ENCODE measurements around the gene TMEM62.

TMEM62 gene

GRCh38 chr15:43133430-43134156 is at the start of gene TMEM62:
Gene TMEM62, plus strand, starts transcription at chr15:43133586. Its CDS starts 217 bp downstream, at chr15:43133803.
- FAIRE-seq = peak; percentile 96
- peak; percentile 94 for DNase-seq (ENCODE audit: extremely low spot score, insufficient read length, low read depth)

GRCh38 chr15:43085921-43086320 is 47.5 kb upstream of the TMEM62 start:
- DNase-seq (ENCODE audit: extremely low spot score, insufficient read length, low read depth) (no peak), FAIRE-seq (no peak)

- no peak for DNase-seq (ENCODE audit: extremely low spot score, insufficient read length, low read depth)
- no peak for FAIRE-seq
Measured at GRCh38 chr15:43086551-43086950, 46.8 kb upstream of the TMEM62 start.

- DNase-seq (ENCODE audit: extremely low spot score, insufficient read length, low read depth) (no peak), FAIRE-seq (no peak)
Measured at GRCh38 chr15:43091859-43092258, 41.5 kb upstream of the TMEM62 start.

- FAIRE-seq (no peak), DNase-seq (ENCODE audit: extremely low spot score, insufficient read length, low read depth) (no peak)
Measured at GRCh38 chr15:43093026-43093425, 40.4 kb upstream of the TMEM62 start.

- FAIRE-seq = no peak
Measured at GRCh38 chr15:43094416-43095030, 38.9 kb upstream of the TMEM62 start.

GRCh38 chr15:43095243-43095642 is 38.1 kb upstream of the TMEM62 start:
- FAIRE-seq = no peak
- DNase-seq (ENCODE audit: extremely low spot score, insufficient read length, low read depth) = no peak

More at GRCh38 chr15:43094416-43095030, 38.9 kb upstream of the TMEM62 start:
- no peak for DNase-seq (ENCODE audit: extremely low spot score, insufficient read length, low read depth)

GRCh38 chr15:43095708-43096347 is 37.6 kb upstream of the TMEM62 start:
- no peak for DNase-seq (ENCODE audit: extremely low spot score, insufficient read length, low read depth)
- FAIRE-seq = no peak

- no peak for FAIRE-seq
Measured at GRCh38 chr15:43096411-43096810, 37.0 kb upstream of the TMEM62 start.

GRCh38 chr15:43099105-43099845 is 34.1 kb upstream of the TMEM62 start:
- no peak for FAIRE-seq
- DNase-seq (ENCODE audit: extremely low spot score, insufficient read length, low read depth) = no peak

More at GRCh38 chr15:43096411-43096810, 37.0 kb upstream of the TMEM62 start:
- no peak for DNase-seq (ENCODE audit: extremely low spot score, insufficient read length, low read depth)

GRCh38 chr15:43100971-43101370 is 32.4 kb upstream of the TMEM62 start:
- FAIRE-seq (no peak), DNase-seq (ENCODE audit: extremely low spot score, insufficient read length, low read depth) (no peak)

GRCh38 chr15:43102187-43102586 is 31.2 kb upstream of the TMEM62 start:
- DNase-seq (ENCODE audit: extremely low spot score, insufficient read length, low read depth) = no peak
- no peak for FAIRE-seq

GRCh38 chr15:43103907-43104306 is 29.5 kb upstream of the TMEM62 start:
- DNase-seq (ENCODE audit: extremely low spot score, insufficient read length, low read depth) = no peak
- FAIRE-seq = no peak

GRCh38 chr15:43104426-43104825 is 29.0 kb upstream of the TMEM62 start:
- FAIRE-seq = no peak
- no peak for DNase-seq (ENCODE audit: extremely low spot score, insufficient read length, low read depth)

GRCh38 chr15:43105077-43105736 is 28.2 kb upstream of the TMEM62 start:
- FAIRE-seq (no peak), DNase-seq (ENCODE audit: extremely low spot score, insufficient read length, low read depth) (no peak)

GRCh38 chr15:43105778-43106485 is 27.5 kb upstream of the TMEM62 start, which contains the start of gene UBR1:
Gene UBR1, minus strand, starts transcription at chr15:43106038. Its CDS starts 16 bp downstream, at chr15:43106022.
- FAIRE-seq (peak; percentile 91), DNase-seq (ENCODE audit: extremely low spot score, insufficient read length, low read depth) (peak; percentile 82)

GRCh38 chr15:43106486-43106829 is 26.9 kb upstream of the TMEM62 start:
- DNase-seq (ENCODE audit: extremely low spot score, insufficient read length, low read depth) = no peak
- FAIRE-seq = no peak

- no peak for FAIRE-seq
- no peak for DNase-seq (ENCODE audit: extremely low spot score, insufficient read length, low read depth)
Measured at GRCh38 chr15:43107751-43108150, 25.6 kb upstream of the TMEM62 start.

GRCh38 chr15:43111354-43111753 is 22.0 kb upstream of the TMEM62 start:
- FAIRE-seq (no peak), DNase-seq (ENCODE audit: extremely low spot score, insufficient read length, low read depth) (no peak)

Measured in GM18507 (cell line).